Neural progenitor cell (in vitro differentiated cells): ENCODE data around the gene SPATA31D3. TPM values are rescaled to one million over a fixed set of nuclear protein-coding genes. Genes with fewer than 3 reads are reported as not detected.
"Not testable (repeated sequence)": the region's sequence is repeated elsewhere in the genome, so short reads cannot be mapped to it uniquely, and the experiment has no call there.

Source experiments
- DNase-seq: peaks from one replicate; pipeline ENCODE4 v3.0.0-alpha.2; 2016; ENCODE audit warnings: low spot score
- H2AFZ ChIP-seq: fragments of 200-600 bp; sonication (generic); replicated peaks from 2 replicates; pipeline ENCODE4 v1.6.1; 2016; ENCODE audit warnings: antibody characterized with exemption
- H3F3A ChIP-seq: fragments of 200-600 bp; sonication (generic); 2 replicates; pipeline ENCODE4 v1.6.1; 2016; ENCODE audit warnings: antibody characterized with exemption, low read depth
- H3K27ac ChIP-seq: fragments of 200-600 bp; sonication (generic); 2 replicates; pipeline ENCODE4 v1.5.1; 2016; ENCODE audit warnings: mild to moderate bottlenecking
- H3K27me3 ChIP-seq: fragments of 200-600 bp; sonication (generic); 2 replicates; pipeline ENCODE4 v1.6.1; 2016; ENCODE audit warnings: mild to moderate bottlenecking, moderate library complexity
- H3K36me3 ChIP-seq: fragments of 200-600 bp; sonication (generic); 2 replicates; pipeline ENCODE4 v1.5.1; 2016
- H3K4me1 ChIP-seq: fragments of 200-600 bp; sonication (generic); 2 replicates; pipeline ENCODE4 v1.6.1; 2016; ENCODE audit warnings: mixed run types
- H3K4me2 ChIP-seq: fragments of 200-600 bp; sonication (generic); 2 replicates; pipeline ENCODE4 v1.6.1; 2016
- H3K4me3 ChIP-seq: fragments of 200-600 bp; sonication (generic); 2 replicates; pipeline ENCODE4 v1.5.1; 2016
- H3K79me2 ChIP-seq: fragments of 200-600 bp; sonication (generic); 2 replicates; pipeline ENCODE4 v1.6.1; 2016; ENCODE audit warnings: low read depth
- H3K9ac ChIP-seq: fragments of 200-600 bp; sonication (generic); 2 replicates; pipeline ENCODE4 v1.6.1; 2016
- H3K9me3 ChIP-seq: fragments of 200-600 bp; sonication (generic); 2 replicates; pipeline ENCODE4 v1.5.1; 2016; ENCODE audit warnings: low read depth
- H4K20me1 ChIP-seq: fragments of 200-600 bp; sonication (generic); 2 replicates; pipeline ENCODE4 v1.6.1; 2016; ENCODE audit warnings: low read depth
- H3K27ac Mint-ChIP-seq: 3 replicates; pipeline ENCODE4 v1.8.0; 2021; ENCODE audit warnings: mixed read lengths
- H3K27me3 Mint-ChIP-seq: 2 replicates; pipeline ENCODE4 v1.8.0; 2022; ENCODE audit warnings: low read depth, mild to moderate bottlenecking, inconsistent platforms, moderate library complexity, mixed read lengths; ENCODE audit not compliant: insufficient read depth
- H3K36me3 Mint-ChIP-seq: 3 replicates; pipeline ENCODE4 v1.8.0; 2021; ENCODE audit warnings: mixed read lengths
- H3K4me1 Mint-ChIP-seq: 3 replicates; pipeline ENCODE4 v1.8.0; 2021; ENCODE audit warnings: mixed read lengths
- H3K4me3 Mint-ChIP-seq: 3 replicates; pipeline ENCODE4 v1.8.0; 2021; ENCODE audit warnings: mild to moderate bottlenecking, moderate library complexity, mixed read lengths
- H3K9me3 Mint-ChIP-seq: 3 replicates; pipeline ENCODE4 v1.8.0; 2020; ENCODE audit warnings: mixed read lengths
- EZH2 ChIP-seq: fragments of 200-600 bp; sonication (generic); IDR thresholded peaks from 2 replicates; pipeline ENCODE4 v1.6.1; 2017; ENCODE audit warnings: antibody characterized with exemption, mild to moderate bottlenecking, moderate library complexity
- EZH2phosphoT487 ChIP-seq: fragments of 200-600 bp; sonication (generic); IDR thresholded peaks from 2 replicates; pipeline ENCODE4 v1.6.1; 2017; ENCODE audit warnings: antibody characterized with exemption
- total RNA-seq: library from RNA; depleted of rRNA; stranded (reverse); fragments of >200 nt; gene quantifications from 2 replicates; pipeline ENCODE4 v1.2.3, GENCODE V29; 2015; ENCODE audit warnings: low replicate concordance
- TF ChIP-seq, protein P1 (sequence below): fragments of 200-600 bp; sonication (generic); IDR thresholded peaks from 2 replicates; pipeline ENCODE4 v1.5.1; 2017; ENCODE audit warnings: antibody characterized with exemption, mild to moderate bottlenecking

Gene SPATA31D3
- total RNA-seq = not detected in 2 replicates

DNA sequence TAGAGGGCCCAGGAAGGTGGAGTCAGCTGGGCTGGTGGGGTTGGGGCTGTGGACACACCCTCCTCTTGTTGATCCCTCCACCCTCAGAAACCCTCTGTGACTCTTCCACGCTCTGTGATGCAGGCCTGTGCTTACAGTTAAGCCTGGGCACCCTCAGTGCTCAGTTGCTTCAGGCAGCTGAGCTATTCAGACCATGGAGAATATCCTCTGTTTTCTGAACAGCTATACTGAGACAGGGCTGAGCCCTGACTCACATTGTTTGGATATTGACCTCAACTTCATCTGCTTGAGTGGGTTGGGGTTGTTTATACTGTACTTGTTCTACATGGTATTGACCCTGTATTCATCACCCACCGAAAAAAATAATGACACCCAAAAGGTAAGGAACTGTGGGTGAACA lies at the start of gene SPATA31D3:
Gene SPATA31D3 (plus strand): TSS at position 108 of the 400 bp plus-strand sequence. CDS start 86 bp downstream, at position 194.
- not testable (repeated sequence) for H3K9me3 Mint-ChIP-seq, H3K4me1 Mint-ChIP-seq, H3K27ac ChIP-seq, H3K4me3 ChIP-seq, H4K20me1 ChIP-seq, H3K36me3 ChIP-seq, H3K4me1 ChIP-seq, H3K4me3 Mint-ChIP-seq, H2AFZ ChIP-seq, H3K9me3 ChIP-seq, DNase-seq, H3K27me3 ChIP-seq, H3K9ac ChIP-seq, H3K4me2 ChIP-seq, H3K36me3 Mint-ChIP-seq, H3F3A ChIP-seq, H3K27ac Mint-ChIP-seq, H3K79me2 ChIP-seq, H3K27me3 Mint-ChIP-seq

DNA sequence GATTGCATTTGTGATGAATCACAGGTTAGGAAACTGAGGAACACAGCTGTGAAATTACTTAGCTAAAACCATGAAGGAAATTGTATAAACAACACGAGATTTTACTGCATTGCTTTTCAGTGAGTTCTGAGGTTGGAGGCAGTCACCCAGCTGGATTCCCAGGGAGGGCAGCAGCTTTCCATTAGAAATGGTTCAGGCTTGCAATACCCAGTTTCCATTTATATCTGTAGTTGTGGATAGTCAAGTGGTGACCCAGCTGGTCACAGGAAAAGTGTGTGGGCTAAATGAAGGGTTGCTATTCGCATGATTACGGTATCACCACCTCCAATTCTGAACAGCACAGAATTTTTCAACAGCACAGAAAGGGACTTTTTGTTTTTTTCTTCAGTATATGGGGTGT lies 49.4 kb upstream of the SPATA31D3 start:
- H3K36me3 Mint-ChIP-seq = no peaks in the 10 kb centered on the region
- Histone ChIP-seq H3K27ac (no peak overlapping the region), H3K9me3 (no peaks in the 10 kb centered on the region), H3F3A (no peaks in the 10 kb centered on the region), H3K4me3 (no peak overlapping the region), H3K4me1 (no peaks in the 10 kb centered on the region), H4K20me1 (no peaks in the 10 kb centered on the region), H3K27me3 (no peaks in the 10 kb centered on the region), H3K9ac (no peak overlapping the region), H3K4me2 (no peak overlapping the region), H3K79me2 (no peaks in the 10 kb centered on the region), H2AFZ (no peak overlapping the region), H3K36me3 (no peaks in the 10 kb centered on the region)
- no peak for TF ChIP-seq EZH2phosphoT487
- TF ChIP-seq, protein P1, sequence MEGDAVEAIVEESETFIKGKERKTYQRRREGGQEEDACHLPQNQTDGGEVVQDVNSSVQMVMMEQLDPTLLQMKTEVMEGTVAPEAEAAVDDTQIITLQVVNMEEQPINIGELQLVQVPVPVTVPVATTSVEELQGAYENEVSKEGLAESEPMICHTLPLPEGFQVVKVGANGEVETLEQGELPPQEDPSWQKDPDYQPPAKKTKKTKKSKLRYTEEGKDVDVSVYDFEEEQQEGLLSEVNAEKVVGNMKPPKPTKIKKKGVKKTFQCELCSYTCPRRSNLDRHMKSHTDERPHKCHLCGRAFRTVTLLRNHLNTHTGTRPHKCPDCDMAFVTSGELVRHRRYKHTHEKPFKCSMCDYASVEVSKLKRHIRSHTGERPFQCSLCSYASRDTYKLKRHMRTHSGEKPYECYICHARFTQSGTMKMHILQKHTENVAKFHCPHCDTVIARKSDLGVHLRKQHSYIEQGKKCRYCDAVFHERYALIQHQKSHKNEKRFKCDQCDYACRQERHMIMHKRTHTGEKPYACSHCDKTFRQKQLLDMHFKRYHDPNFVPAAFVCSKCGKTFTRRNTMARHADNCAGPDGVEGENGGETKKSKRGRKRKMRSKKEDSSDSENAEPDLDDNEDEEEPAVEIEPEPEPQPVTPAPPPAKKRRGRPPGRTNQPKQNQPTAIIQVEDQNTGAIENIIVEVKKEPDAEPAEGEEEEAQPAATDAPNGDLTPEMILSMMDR = no peak
- no peak for TF ChIP-seq EZH2
- peaks cover 4% of the 10 kb centered on the region for H3K27me3 Mint-ChIP-seq
- DNase-seq = no peak
- no peak overlapping the region for H3K27ac Mint-ChIP-seq
- H3K4me3 Mint-ChIP-seq = no peak overlapping the region
- H3K9me3 Mint-ChIP-seq = no peaks in the 10 kb centered on the region
- no peaks in the 10 kb centered on the region for H3K4me1 Mint-ChIP-seq

DNA sequence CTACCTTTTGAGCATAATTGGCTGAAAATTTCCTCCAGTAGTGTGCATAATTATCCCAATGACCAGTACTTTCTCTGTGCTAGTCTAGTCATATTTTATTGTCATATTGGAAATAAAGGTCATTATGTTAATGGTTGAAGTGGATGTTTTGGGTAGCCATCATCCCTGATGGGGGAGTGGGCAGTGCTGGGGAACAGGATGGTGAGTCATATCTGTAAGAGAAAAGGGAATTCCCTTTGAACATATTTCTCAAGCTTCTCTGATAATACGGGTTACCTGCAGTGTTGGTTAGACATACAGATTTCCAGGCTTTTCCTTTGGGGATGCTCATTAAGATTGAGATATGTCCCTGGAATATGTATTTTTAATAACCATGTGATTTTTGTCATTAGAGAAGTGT lies 48.4 kb upstream of the SPATA31D3 start:
- no peaks in the 10 kb centered on the region for H3K4me1 ChIP-seq
- H3K79me2 ChIP-seq = no peaks in the 10 kb centered on the region
- no peak overlapping the region for H2AFZ ChIP-seq
- no peaks in the 10 kb centered on the region for H4K20me1 ChIP-seq
- H3K27me3 Mint-ChIP-seq = peaks cover 4% of the 10 kb centered on the region
- no peak overlapping the region for H3K4me2 ChIP-seq
- H3F3A ChIP-seq = no peaks in the 10 kb centered on the region
- no peaks in the 10 kb centered on the region for H3K27me3 ChIP-seq
- no peak overlapping the region for H3K27ac Mint-ChIP-seq
- no peak overlapping the region for H3K4me3 ChIP-seq
- H3K4me3 Mint-ChIP-seq = no peak overlapping the region
- no peaks in the 10 kb centered on the region for H3K36me3 Mint-ChIP-seq
- H3K36me3 ChIP-seq = no peaks in the 10 kb centered on the region
- no peaks in the 10 kb centered on the region for H3K4me1 Mint-ChIP-seq
- TF ChIP-seq, protein P1 = no peak
- TF ChIP-seq EZH2 = no peak
- no peak for TF ChIP-seq EZH2phosphoT487
- no peaks in the 10 kb centered on the region for H3K9me3 Mint-ChIP-seq
- H3K27ac ChIP-seq = no peak overlapping the region
- H3K9me3 ChIP-seq = no peaks in the 10 kb centered on the region
- no peak for DNase-seq
- H3K9ac ChIP-seq = no peak overlapping the region

DNA sequence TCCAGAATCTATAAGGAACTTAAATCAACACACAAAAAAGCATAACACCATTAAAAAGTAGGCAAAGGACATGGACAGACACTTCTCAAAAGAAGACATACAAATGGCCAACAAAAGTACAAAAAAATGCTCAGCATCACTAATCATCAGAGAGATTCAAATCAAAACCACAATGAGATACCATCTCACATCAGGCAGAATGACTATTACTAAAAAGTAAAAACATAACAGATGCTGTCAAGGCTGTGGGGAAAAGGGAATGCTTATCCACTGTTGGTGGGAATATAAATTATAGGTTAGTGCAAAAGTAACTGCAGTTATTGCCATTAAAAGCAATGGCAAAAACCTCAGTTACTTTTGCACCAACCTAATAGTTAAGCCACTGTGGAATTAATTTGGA lies 47.2 kb upstream of the SPATA31D3 start:
- H3K27ac ChIP-seq = no peak overlapping the region

More for the DNA sequence above, 47.2 kb upstream of the SPATA31D3 start:
- Histone ChIP-seq H4K20me1 (no peaks in the 10 kb centered on the region), H2AFZ (no peak overlapping the region), H3K4me1 (no peaks in the 10 kb centered on the region), H3K9ac (no peak overlapping the region), H3F3A (no peaks in the 10 kb centered on the region), H3K4me3 (no peak overlapping the region), H3K9me3 (no peaks in the 10 kb centered on the region), H3K36me3 (no peaks in the 10 kb centered on the region), H3K4me2 (no peak overlapping the region), H3K79me2 (no peaks in the 10 kb centered on the region), H3K27me3 (no peaks in the 10 kb centered on the region)
- TF ChIP-seq EZH2phosphoT487 (no peak), EZH2 (no peak)
- TF ChIP-seq, protein P1 = no peak
- DNase-seq = no peak
- Mint-ChIP-seq H3K4me3 (no peak overlapping the region), H3K9me3 (no peaks in the 10 kb centered on the region), H3K4me1 (no peaks in the 10 kb centered on the region), H3K27me3 (peaks cover 4% of the 10 kb centered on the region), H3K27ac (no peak overlapping the region), H3K36me3 (no peaks in the 10 kb centered on the region)
